HCT116 (cell line): Measurements from ENCODE around the gene PDCD5. TPM values are rescaled to one million over a fixed set of nuclear protein-coding genes. Genes with fewer than 3 reads are reported as not detected.
"Not testable (repeated sequence)": the region's sequence is repeated elsewhere in the genome, so short reads cannot be mapped to it uniquely, and the experiment has no call there.

Experiments used
- ATAC-seq: fragments of 200-7000 bp; cut with Tn5 transposase; 2 replicates; pipeline ENCODE4 v1.9.1; 2020; ENCODE audit warnings: mild to moderate bottlenecking, moderate library complexity
- BruUV-seq: library from RNA; stranded (reverse); fragments of 400-500 nt; replicated peaks from 2 replicates; lab custom pipeline; 2021; lab: Mats Ljungman, UMichigan
- CTCF ChIA-PET: fragments of 300-600 bp; sonication (Branson Sonifier 250); formaldehyde crosslinking; loops from one replicate; lab custom pipeline; 2021; ENCODE audit warnings: antibody characterized with exemption; lab: Charles Lee
- POLR2A ChIA-PET: fragments of 300-600, 350-600 bp; sonication (Branson Sonifier 250); formaldehyde crosslinking; loops from one replicate; lab custom pipeline; 2021; ENCODE audit warnings: antibody characterized with exemption; lab: Charles Lee
- RAD21 ChIA-PET, 2 experiments: fragments of 300-600 bp; sonication (Branson Sonifier 250); formaldehyde crosslinking; loops; one replicate each; lab custom pipeline; 2023; ENCODE audit warnings: low total read pairs in 2 of 2; ENCODE audit not compliant: uncharacterized antibody in 2 of 2, unreplicated experiment in 2 of 2, low non-redundant PET in 1 of 2; lab: Charles Lee
- DNase-seq: peaks from one replicate; pipeline ENCODE4 v3.0.0-alpha.2; 2010; ENCODE audit warnings: low read depth, low spot score
- H2AFZ ChIP-seq: fragments of 200-600 bp; shearing (Covaris generic), sonication (generic); 2 replicates; pipeline ENCODE4 v1.6.1; 2017; ENCODE audit warnings: low read depth, mixed run types, mixed read lengths, antibody characterized with exemption, low read length; ENCODE audit not compliant: poor library complexity, severe bottlenecking
- H3K27ac ChIP-seq: 2 replicates; pipeline ENCODE4 v1.5.1; 2012; ENCODE audit warnings: low read depth, low read length
- H3K27me3 ChIP-seq: fragments of 200-600 bp; sonication (generic); 2 replicates; pipeline ENCODE4 v1.6.1; 2016; ENCODE audit warnings: mixed run types, low read length, mixed read lengths; ENCODE audit not compliant: insufficient read depth
- H3K36me3 ChIP-seq, 2 experiments: fragments of 200-500 bp in 1 of 2; fragments of 200-600 bp in 1 of 2; sonication (Bioruptor generic) in 1 of 2; sonication (generic) in 1 of 2; 2 replicates each; pipeline versions ENCODE4 v1.5.1 to v1.6.1; 2014 to 2016; ENCODE audit warnings: low read length in 2 of 2, inconsistent platforms in 1 of 2, mixed read lengths in 1 of 2, mixed run types in 1 of 2; ENCODE audit not compliant: insufficient read depth in 2 of 2, control insufficient read depth in 1 of 2
- H3K4me1 ChIP-seq, 2 experiments: fragments of 200-600 bp in 1 of 2; sonication (generic) in 1 of 2; 2 replicates each; pipeline versions ENCODE4 v1.5.1 to v1.6.1; 2012 to 2017; ENCODE audit warnings: low read length in 2 of 2, inconsistent platforms in 1 of 2, mild to moderate bottlenecking in 1 of 2, mixed read lengths in 1 of 2, mixed run types in 1 of 2, moderate library complexity in 1 of 2; ENCODE audit not compliant: insufficient read depth in 2 of 2, control insufficient read depth in 1 of 2
- H3K4me2 ChIP-seq: fragments of 200-600 bp; sonication (generic); 2 replicates; pipeline ENCODE4 v1.6.1; 2017; ENCODE audit warnings: mixed run types, low read length, mixed read lengths
- H3K4me3 ChIP-seq, 2 experiments: fragments of 200-600 bp in 1 of 2; sonication (generic) in 1 of 2; replicated peaks in 1 of 2; 2 replicates each; pipeline ENCODE4 v1.5.1; 2011 to 2016; ENCODE audit warnings: low read length in 2 of 2, control low read depth in 1 of 2, low read depth in 1 of 2, mild to moderate bottlenecking in 1 of 2, mixed read lengths in 1 of 2, mixed run types in 1 of 2
- H3K79me2 ChIP-seq: fragments of 200-600 bp; sonication (generic); 2 replicates; pipeline ENCODE4 v1.6.1; 2017; ENCODE audit warnings: mild to moderate bottlenecking, mixed run types, low read length, moderate library complexity, mixed read lengths; ENCODE audit not compliant: insufficient read depth
- H3K9ac ChIP-seq: fragments of 200-600 bp; sonication (generic); 2 replicates; pipeline ENCODE4 v1.6.1; 2016; ENCODE audit warnings: low read length, mixed read lengths
- H3K9me2 ChIP-seq: fragments of 200-600 bp; sonication (generic), shearing (Covaris generic); 2 replicates; pipeline ENCODE4 v1.6.1; 2017; ENCODE audit warnings: mixed run types, mild to moderate bottlenecking, moderate library complexity; ENCODE audit not compliant: insufficient read depth
- H3K9me3 ChIP-seq, 2 experiments: fragments of 200-500 bp in 1 of 2; fragments of 200-600 bp in 1 of 2; sonication (Bioruptor generic) in 1 of 2; sonication (generic) in 1 of 2; 2 replicates each; pipeline ENCODE4 v1.6.1; 2014 to 2017; ENCODE audit warnings: low read length in 2 of 2, mixed read lengths in 2 of 2, inconsistent platforms in 1 of 2, low read depth in 1 of 2, mild to moderate bottlenecking in 1 of 2, mixed run types in 1 of 2, moderate library complexity in 1 of 2; ENCODE audit not compliant: control insufficient read depth in 1 of 2, insufficient read depth in 1 of 2
- H4K20me1 ChIP-seq: fragments of 200-600 bp; sonication (generic), shearing (Covaris generic); 2 replicates; pipeline ENCODE4 v1.6.1; 2017; ENCODE audit warnings: mixed run types, mild to moderate bottlenecking, moderate library complexity; ENCODE audit not compliant: insufficient read depth
- ATF3 ChIP-seq: IDR thresholded peaks from 2 replicates; pipeline ENCODE4 v1.6.1; 2012
- CBX3 ChIP-seq: IDR thresholded peaks from 2 replicates; pipeline ENCODE4 v1.6.1; 2012; ENCODE audit warnings: low read depth
- CEBPB ChIP-seq: IDR thresholded peaks from 2 replicates; pipeline ENCODE4 v1.6.1; 2012; ENCODE audit warnings: low read depth
- CTCF ChIP-seq, 3 experiments: fragments of 200-600 bp in 1 of 3; sonication (generic) in 1 of 3; IDR thresholded peaks in 2 of 3; conservative IDR thresholded peaks in 1 of 3; 2 replicates each; pipeline ENCODE4 v1.5.1; 2012 to 2017; ENCODE audit warnings: low read depth in 2 of 3, low read length in 2 of 3, antibody characterized with exemption in 1 of 3, borderline replicate concordance in 1 of 3, control low read depth in 1 of 3, mild to moderate bottlenecking in 1 of 3, mixed read lengths in 1 of 3, mixed run types in 1 of 3, moderate library complexity in 1 of 3; ENCODE audit not compliant: insufficient read depth in 1 of 3
- EZH2 ChIP-seq: fragments of 200-600 bp; sonication (generic); IDR thresholded peaks from 2 replicates; pipeline ENCODE4 v1.6.1; 2017; ENCODE audit warnings: antibody characterized with exemption, mixed run types
- RAD21 ChIP-seq: IDR thresholded peaks from 2 replicates; pipeline ENCODE4 v1.6.1; 2012; ENCODE audit warnings: low read depth, mild to moderate bottlenecking
- SP1 ChIP-seq: IDR thresholded peaks from 2 replicates; pipeline ENCODE4 v1.6.1; 2012; ENCODE audit warnings: low read depth
- intact Hi-C: fragments of 100-400 bp; cut with micrococcal nuclease; formaldehyde crosslinking; loops from 2 replicates; pipeline ENCODE4 v1.10.0; 2022
- total RNA-seq: library from RNA; stranded (reverse); gene quantifications from one replicate; pipeline ENCODE4 v1.2.1, GENCODE V29; 2021; ENCODE audit not compliant: unreplicated experiment

The PDCD5 gene
- total RNA-seq, 1 experiment from 2014 or later, result 143 TPM

GRCh38 chr19:32567486-32567885 lies 13.5 kb upstream of the PDCD5 start:
- no peaks in the 10 kb centered on the region for H3K4me1 ChIP-seq
- no TSS peak for BruUV-seq
- no peak overlapping the region for H3K4me3 ChIP-seq
- ChIA-PET POLR2A (no interaction called here), RAD21 (no interaction called here), CTCF (interaction anchor here (0.8 to 1.0 kb wide), 2 partner anchors 280 to 1885 kb away, joined by 3 read pairs; no protein-coding TSS in a partner anchor)
- DNase-seq (no peak), ATAC-seq (no peak)
- H3K9ac ChIP-seq, result no peak overlapping the region
- no peaks in the 10 kb centered on the region for H3K9me3 ChIP-seq
- H3K27ac ChIP-seq, result no peak overlapping the region
- no peak overlapping the region for H3K4me2 ChIP-seq
- no peaks in the 10 kb centered on the region for H4K20me1 ChIP-seq
- intact Hi-C loops, result no loop called here
- no peaks in the 10 kb centered on the region for H3K79me2 ChIP-seq
- no peaks in the 10 kb centered on the region for H3K9me2 ChIP-seq
- TF ChIP-seq CEBPB (no peak), EZH2 (no peak), CBX3 (no peak), SP1 (no peak)
- H3K27me3 ChIP-seq, result no peaks in the 10 kb centered on the region
- H3K36me3 ChIP-seq, result no peaks in the 10 kb centered on the region
- H2AFZ ChIP-seq, result no peak overlapping the region

GRCh38 chr19:32570081-32570785 lies 10.8 kb upstream of the PDCD5 start:
- ChIA-PET POLR2A (no interaction called here), CTCF (interaction anchor here (0.7 to 1.5 kb wide), 7 partner anchors 105 to 1887 kb away, joined by 3 to 7 read pairs (median 4); no protein-coding TSS in a partner anchor), RAD21 (interaction anchor here (0.6 to 1.3 kb wide), 4 partner anchors 8 to 625 kb away, joined by 3 to 6 read pairs (median 4); no protein-coding TSS in a partner anchor)
- peak; percentile 26 for DNase-seq
- BruUV-seq, result no TSS peak
- Histone ChIP-seq H3K27ac (no peak overlapping the region), H3K4me3 (no peak overlapping the region), H3K4me2 (no peak overlapping the region), H3K36me3 (no peaks in the 10 kb centered on the region), H3K4me1 (no peaks in the 10 kb centered on the region), H3K9ac (no peak overlapping the region), H4K20me1 (no peaks in the 10 kb centered on the region), H3K9me2 (no peaks in the 10 kb centered on the region), H3K9me3 (no peaks in the 10 kb centered on the region), H2AFZ (peak overlapping the region; percentile 41), H3K79me2 (no peaks in the 10 kb centered on the region), H3K27me3 (no peaks in the 10 kb centered on the region)
- ATAC-seq, result peak; percentile 96
- intact Hi-C loops, result loop anchor here (1.0 to 2.0 kb wide), 6 partner anchors 106 to 1904 kb away; no protein-coding TSS in a partner anchor
- TF ChIP-seq CTCF (IDR thresholded peaks at IDR 0.05 in 2 of 3, conservative IDR thresholded peaks at IDR 0.05 in 1 of 3; ENCODE audit: borderline replicate concordance in 1 of 3, insufficient read depth in 1 of 3, low read depth in 2 of 3, low read length in 2 of 3), result peak; percentile 68 to 80 (median 71); a peak in 5 of 6 replicates
- TF ChIP-seq RAD21, result peak; percentile 87
- no peak for TF ChIP-seq SP1
- TF ChIP-seq ATF3, result no peak

GRCh38 chr19:32571471-32572075 lies 9.4 kb upstream of the PDCD5 start:
- CTCF ChIA-PET, result not testable (repeated sequence)

More at GRCh38 chr19:32571471-32572075, 9.4 kb upstream of the PDCD5 start:
- POLR2A ChIA-PET, H3K27ac ChIP-seq, H3K79me2 ChIP-seq, ATAC-seq, H2AFZ ChIP-seq, H4K20me1 ChIP-seq, RAD21 ChIA-PET, BruUV-seq, H3K4me2 ChIP-seq, H3K9me3 ChIP-seq, H3K9ac ChIP-seq, DNase-seq, H3K36me3 ChIP-seq, H3K4me1 ChIP-seq, H3K4me3 ChIP-seq, H3K27me3 ChIP-seq, H3K9me2 ChIP-seq: not testable (repeated sequence)
- intact Hi-C loops, result loop anchor here (2.0 kb wide), 1 partner anchor 231 kb away; no protein-coding TSS in a partner anchor
